A549 treated with RU486 at 1 μM for 4 hours (cell line): Measurements from ENCODE around the gene OR6C65. TPM values are rescaled to one million over a fixed set of nuclear protein-coding genes. Genes with fewer than 3 reads are reported as not detected.

Source experiments
- total RNA-seq: library from RNA; stranded (reverse); fragments of 200-300 nt; extraction: Qiagen RNA extraction; gene quantifications from 5 replicates; pipeline ENCODE4 v1.2.3, GENCODE V29; 2022; ENCODE audit warnings: low read depth

OR6C65 gene
- total RNA-seq = not detected in 5 replicates

GRCh38 chr12:55400229-55400628, at the start of gene OR6C65:
Gene OR6C65 (plus strand): TSS chr12:55400529. CDS start chr12:55400529, 0 bp downstream.

DNA sequence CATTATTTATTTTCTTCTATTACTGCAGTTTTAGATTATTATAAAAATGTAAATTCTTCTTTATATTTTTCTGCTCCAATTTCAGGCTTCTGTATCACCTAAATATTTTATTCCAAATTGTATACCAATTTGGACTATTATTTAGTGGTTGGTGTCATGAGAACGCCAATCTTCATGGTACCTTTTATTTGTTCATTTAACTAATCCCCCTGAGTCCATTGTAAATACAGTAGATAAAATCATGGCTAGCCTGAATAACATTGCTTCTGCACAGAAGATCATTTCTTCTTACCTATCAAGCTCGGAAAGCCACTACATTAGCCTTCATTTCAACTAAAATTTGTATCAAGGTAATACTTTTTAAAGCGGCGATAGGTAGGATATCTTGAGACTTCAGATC, 37.7 kb upstream of the OR6C65 start, which contains the start of gene OR6C75:
TSS of gene OR6C75 (plus strand) at position 301 of the 400 bp plus-strand sequence. CDS start 2,136 bp downstream, outside the sequence.

DNA sequence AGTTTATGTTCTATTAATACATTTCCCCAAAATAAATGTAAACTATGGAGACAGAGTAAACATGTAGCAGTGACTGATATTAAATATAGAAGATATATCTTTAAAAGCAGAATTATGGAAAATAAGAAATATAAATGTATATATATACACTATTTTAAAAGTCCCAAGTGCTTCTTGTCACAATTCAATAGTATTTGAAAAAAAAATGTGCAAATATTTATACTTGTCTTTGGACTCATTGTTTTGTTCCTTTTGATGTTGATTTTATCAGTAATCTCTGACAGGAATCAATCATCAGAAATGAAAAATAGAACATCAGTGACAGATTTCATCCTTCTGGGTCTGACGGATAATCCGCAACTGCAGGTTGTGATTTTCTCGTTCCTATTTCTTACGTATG, 25.6 kb downstream of the OR6C65 start, which contains the start of gene OR6C76:
TSS of gene OR6C76 (plus strand) at position 301 of the 400 bp plus-strand sequence. CDS start at position 301, 0 bp downstream.

DNA sequence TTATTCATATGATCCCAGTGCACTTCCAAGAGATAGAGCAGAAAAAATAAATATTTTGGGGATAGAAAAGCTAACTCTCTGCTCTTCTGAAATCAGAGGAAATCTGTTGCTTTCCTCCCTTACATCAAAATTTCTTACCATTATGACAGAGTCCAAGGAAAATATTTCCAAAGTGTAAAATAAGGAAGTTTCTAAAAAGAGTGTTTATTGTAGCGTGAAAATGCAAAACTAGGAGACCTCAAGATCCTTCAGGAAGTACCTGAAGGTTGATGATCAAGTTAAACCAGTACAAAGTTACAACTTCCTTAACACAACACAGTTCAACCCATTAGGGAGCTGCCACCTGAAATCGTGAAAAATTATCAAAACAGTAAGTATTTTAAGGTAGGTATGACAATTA, 43.4 kb downstream of the OR6C65 start, which contains the start of gene OR6C2:
TSS of gene OR6C2 (plus strand) at position 301 of the 400 bp plus-strand sequence. CDS start 8,138 bp downstream, outside the sequence.

Other genes starting within 250 kb of the OR6C65 start
- not detected in 5 replicates for gene OR10A7, start 179.5 kb upstream of the OR6C65 start, total RNA-seq
- gene OR6C74, start 155.9 kb upstream of the OR6C65 start, total RNA-seq = not detected in 5 replicates
- gene OR6C6, start 104.0 kb upstream of the OR6C65 start, total RNA-seq = not detected in 5 replicates
- gene OR6C1, start 86.2 kb upstream of the OR6C65 start, total RNA-seq = not detected in 5 replicates
- gene OR6C3, start 69.8 kb upstream of the OR6C65 start, total RNA-seq = not detected in 5 replicates
- gene OR6C75, start 37.6 kb upstream of the OR6C65 start, total RNA-seq = not detected in 5 replicates
- gene OR6C76, start 25.7 kb downstream of the OR6C65 start, total RNA-seq = not detected in 5 replicates
- gene OR6C2, start 43.5 kb downstream of the OR6C65 start, total RNA-seq = not detected in 5 replicates
- gene OR6C70, start 69.6 kb downstream of the OR6C65 start, total RNA-seq = not detected in 5 replicates
- gene OR6C68, start 91.8 kb downstream of the OR6C65 start, total RNA-seq = not detected in 5 replicates
- not detected in 5 replicates for gene OR6C4, start 149.1 kb downstream of the OR6C65 start, total RNA-seq
- not detected in 5 replicates for gene OR2AP1, start 171.9 kb downstream of the OR6C65 start, total RNA-seq
- gene OR10P1, start 236.4 kb downstream of the OR6C65 start, total RNA-seq = not detected in 5 replicates